NCI-H345 treated with DMSO at 0.1 percent for 48 hours (cell line): Measurements from ENCODE around the gene COL1A1.

Experiments
- DNase-seq: peaks from one replicate; lab custom pipeline; 2025; ENCODE audit not compliant: unreplicated experiment; lab: John Stamatoyannopoulos, UW

Gene COL1A1

GRCh38 chr17:50187751-50188530 is 13.5 kb downstream of the COL1A1 start:
- DNase-seq: no peak

GRCh38 chr17:50187394-50187725 is 14.1 kb downstream of the COL1A1 start:
- DNase-seq: no peak

- DNase-seq: no peak
Observed at GRCh38 chr17:50186661-50187393, 14.6 kb downstream of the COL1A1 start.

GRCh38 chr17:50185631-50186471 is 15.6 kb downstream of the COL1A1 start:
- DNase-seq: no peak

- DNase-seq: no peak
Observed at GRCh38 chr17:50184611-50185398, 16.6 kb downstream of the COL1A1 start.

- DNase-seq: no peak
Observed at GRCh38 chr17:50184064-50184463, 17.4 kb downstream of the COL1A1 start.

- no peak for DNase-seq
Observed at GRCh38 chr17:50183421-50183994, 17.9 kb downstream of the COL1A1 start.

GRCh38 chr17:50182783-50183420 is 18.5 kb downstream of the COL1A1 start:
- DNase-seq: no peak

- DNase-seq: no peak
Observed at GRCh38 chr17:50181591-50182560, 19.6 kb downstream of the COL1A1 start.

GRCh38 chr17:50181144-50181543 is 20.3 kb downstream of the COL1A1 start:
- DNase-seq: no peak

GRCh38 chr17:50180620-50181019 is 20.8 kb downstream of the COL1A1 start:
- DNase-seq: no peak

- no peak for DNase-seq
Observed at GRCh38 chr17:50180111-50180510, 21.3 kb downstream of the COL1A1 start.

GRCh38 chr17:50177983-50178834 is 23.2 kb downstream of the COL1A1 start:
- peak; percentile 36 for DNase-seq

- no peak for DNase-seq
Observed at GRCh38 chr17:50177476-50177875, 24.0 kb downstream of the COL1A1 start.

GRCh38 chr17:50176559-50177357 is 24.7 kb downstream of the COL1A1 start:
- no peak for DNase-seq

GRCh38 chr17:50175035-50175807 is 26.2 kb downstream of the COL1A1 start:
- DNase-seq: no peak
